ENCODE data around the gene TRAF3.
"Not testable (repeated sequence)": the region's sequence is repeated elsewhere in the genome, so short reads cannot be mapped to it uniquely, and the experiment has no call there.

The TRAF3 gene

DNA sequence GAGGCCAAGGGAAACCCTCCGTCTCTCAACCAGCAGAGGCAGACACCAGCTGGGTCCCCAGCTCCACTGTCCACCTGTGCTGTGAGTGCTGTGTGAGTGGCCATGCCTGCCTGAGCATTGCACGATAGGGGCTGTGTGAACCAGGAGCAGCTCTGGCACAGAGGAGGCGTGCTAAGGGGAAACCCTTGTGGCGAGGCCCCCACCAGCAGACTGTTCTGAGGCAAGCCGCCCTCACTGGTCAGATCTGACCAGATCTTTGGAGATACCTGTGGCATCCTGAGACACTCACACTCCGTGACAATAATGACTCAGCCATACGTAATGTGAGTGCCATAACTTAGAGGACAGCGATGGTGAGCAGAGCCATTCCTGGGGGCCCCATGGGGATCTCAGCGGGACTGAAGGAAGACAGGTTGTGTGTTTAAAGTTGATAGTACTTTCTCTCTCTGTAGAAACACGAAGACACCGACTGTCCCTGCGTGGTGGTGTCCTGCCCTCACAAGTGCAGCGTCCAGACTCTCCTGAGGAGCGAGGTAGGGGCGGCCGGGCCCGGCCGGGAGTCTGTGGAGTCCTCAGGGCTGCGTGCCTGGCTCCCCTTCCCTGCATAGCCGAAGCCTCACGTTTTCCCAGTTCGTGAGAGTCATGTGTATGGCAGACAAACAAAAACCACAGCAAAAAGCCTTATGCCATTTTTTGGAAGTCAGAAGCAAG, 108.6 kb downstream of the TRAF3 start:
- no peak for DNase-seq

GRCh38 chr14:102888748-102889147, 111.5 kb downstream of the TRAF3 start:
- no peak for DNase-seq

- DNase-seq: no peak
These were observed 112.4 kb downstream of the TRAF3 start for GRCh38 chr14:102889615-102890014.

DNA sequence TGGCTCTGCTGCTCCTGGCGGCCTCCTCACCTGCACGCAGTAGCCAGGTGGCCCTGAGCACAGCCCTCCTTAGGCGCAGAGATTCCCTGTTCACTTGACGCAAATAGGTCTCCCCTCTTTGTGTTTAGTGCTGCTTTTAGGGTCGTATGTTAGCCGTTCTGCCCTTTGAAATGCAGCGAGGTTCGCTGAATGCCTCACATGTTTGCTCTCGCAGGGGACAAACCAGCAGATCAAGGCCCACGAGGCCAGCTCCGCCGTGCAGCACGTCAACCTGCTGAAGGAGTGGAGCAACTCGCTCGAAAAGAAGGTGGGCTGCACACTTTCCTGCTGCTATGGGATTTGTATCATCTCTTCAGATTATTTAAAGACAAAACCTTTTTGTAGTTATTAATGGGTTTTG, 113.9 kb downstream of the TRAF3 start:
- no peak for DNase-seq

GRCh38 chr14:102891556-102891955, 114.3 kb downstream of the TRAF3 start:
- DNase-seq: no peak

- DNase-seq: no peak
These were observed 115.4 kb downstream of the TRAF3 start for GRCh38 chr14:102892651-102893050.

DNA sequence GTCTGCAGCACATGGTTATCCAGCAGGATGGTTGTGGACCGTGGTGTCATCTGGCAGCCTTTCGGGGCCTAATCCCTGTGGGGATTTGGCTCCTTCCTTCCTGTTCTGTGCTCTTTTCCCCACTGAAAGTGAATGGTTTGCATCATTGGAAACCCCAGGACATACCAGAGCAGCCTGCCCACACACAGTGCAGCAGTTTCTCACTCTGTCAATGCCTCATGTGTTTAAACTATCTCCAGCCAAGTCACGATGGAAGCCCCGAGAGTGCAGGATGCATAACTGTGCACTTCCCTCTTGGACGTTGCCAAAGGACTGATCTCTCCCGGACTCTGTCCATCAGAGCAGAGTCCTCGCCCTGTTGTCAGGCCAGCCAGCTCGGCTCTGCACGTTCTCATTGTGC, 116.2 kb downstream of the TRAF3 start:
- peak in 2 of 56 donors; percentile 14 to 20 for DNase-seq

GRCh38 chr14:102896735-102897134, 119.5 kb downstream of the TRAF3 start:
- not testable (repeated sequence) for DNase-seq

GRCh38 chr14:102897299-102898027, 120.2 kb downstream of the TRAF3 start:
- DNase-seq: no peak

GRCh38 chr14:102898298-102898697, 121.0 kb downstream of the TRAF3 start:
- DNase-seq: no peak

DNA sequence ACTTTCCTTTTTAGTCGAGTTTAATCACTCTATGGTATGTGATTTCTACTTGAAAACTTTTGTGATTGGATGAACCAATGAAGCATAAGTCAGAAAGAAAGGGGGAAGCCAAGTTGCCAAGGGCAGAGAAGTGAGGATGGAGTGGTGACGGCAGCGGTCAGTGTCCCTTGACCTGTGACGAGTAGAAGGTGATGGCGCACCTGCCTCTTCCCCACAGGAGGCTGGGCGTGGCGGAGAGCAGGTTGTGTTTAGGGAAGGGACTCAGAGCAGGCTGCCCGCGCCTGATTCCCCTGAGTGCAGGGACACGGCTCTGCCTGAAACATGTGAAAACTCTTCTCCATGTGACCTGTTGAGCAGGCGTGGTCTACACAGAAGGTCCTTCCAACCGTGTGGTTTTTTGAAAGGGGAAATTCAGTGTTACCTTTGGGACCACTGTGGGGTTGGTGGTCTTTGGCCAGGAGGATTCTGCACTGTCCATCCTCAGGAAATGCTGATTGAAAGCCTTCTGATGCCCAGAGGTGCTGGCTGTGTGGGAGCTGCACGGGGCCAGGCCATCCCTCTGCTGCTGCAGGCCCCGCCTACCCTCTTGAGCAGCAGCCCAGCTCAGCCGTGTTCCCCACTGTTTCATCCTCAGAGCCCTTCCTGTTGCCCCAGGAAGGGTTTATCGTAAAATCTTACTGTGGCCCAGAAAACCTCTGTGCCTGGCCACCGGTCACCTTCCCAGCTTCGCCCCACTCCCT, 121.7 kb downstream of the TRAF3 start:
- DNase-seq: no peak

- DNase-seq: no peak
These were observed 122.3 kb downstream of the TRAF3 start for GRCh38 chr14:102899516-102899900.

DNA sequence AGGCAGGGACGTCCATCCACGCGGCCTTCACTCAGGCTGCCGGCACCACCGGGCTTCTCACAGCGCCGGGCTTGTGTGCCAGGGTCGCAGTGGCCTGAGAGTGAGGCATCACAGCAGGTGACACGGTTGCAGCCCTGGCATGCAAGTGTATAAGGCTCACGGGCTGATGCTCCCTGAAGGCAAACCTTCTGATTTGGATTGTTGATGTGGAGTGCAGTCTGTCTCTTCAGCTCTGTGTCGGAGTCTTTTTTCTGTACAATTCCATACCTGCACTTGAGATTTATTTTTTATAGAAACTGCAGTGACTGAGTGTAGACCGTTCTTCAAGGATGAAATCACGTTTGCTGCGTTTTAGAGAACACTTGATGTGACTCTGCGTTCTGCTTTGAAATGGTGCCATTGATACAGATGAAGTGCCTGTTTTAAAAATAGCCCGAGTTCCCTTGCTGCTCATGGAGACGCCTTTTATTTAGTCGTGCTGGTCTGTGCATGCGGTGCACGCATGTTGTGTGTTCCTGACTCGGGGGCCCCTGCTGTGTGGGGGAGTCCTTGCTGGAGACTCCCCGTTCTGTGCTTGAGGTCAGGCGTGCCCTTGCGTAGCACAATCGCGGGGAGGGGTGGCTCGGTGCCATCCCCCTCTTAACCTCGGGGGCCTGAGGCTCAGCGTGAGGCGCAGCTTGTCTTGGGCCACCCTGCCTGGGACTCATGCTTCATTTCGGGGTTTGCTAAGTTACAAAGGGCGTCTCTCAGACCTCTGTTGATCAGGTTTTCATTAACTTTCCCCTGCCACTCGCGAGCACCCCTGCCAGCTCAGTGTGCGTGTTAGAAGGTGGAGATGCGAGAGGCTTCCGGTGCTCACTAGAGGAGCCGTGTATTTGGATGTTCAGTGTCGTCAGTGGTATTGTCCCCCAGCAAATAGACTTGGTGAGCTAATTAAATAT, 123.7 kb downstream of the TRAF3 start:
- no peak for DNase-seq

- DNase-seq: no peak
These were observed 124.4 kb downstream of the TRAF3 start for GRCh38 chr14:102901633-102902032.

GRCh38 chr14:102902086-102902485, 124.8 kb downstream of the TRAF3 start:
- no peak for DNase-seq

GRCh38 chr14:102902523-102903247, 125.4 kb downstream of the TRAF3 start:
- DNase-seq: no peak

DNA sequence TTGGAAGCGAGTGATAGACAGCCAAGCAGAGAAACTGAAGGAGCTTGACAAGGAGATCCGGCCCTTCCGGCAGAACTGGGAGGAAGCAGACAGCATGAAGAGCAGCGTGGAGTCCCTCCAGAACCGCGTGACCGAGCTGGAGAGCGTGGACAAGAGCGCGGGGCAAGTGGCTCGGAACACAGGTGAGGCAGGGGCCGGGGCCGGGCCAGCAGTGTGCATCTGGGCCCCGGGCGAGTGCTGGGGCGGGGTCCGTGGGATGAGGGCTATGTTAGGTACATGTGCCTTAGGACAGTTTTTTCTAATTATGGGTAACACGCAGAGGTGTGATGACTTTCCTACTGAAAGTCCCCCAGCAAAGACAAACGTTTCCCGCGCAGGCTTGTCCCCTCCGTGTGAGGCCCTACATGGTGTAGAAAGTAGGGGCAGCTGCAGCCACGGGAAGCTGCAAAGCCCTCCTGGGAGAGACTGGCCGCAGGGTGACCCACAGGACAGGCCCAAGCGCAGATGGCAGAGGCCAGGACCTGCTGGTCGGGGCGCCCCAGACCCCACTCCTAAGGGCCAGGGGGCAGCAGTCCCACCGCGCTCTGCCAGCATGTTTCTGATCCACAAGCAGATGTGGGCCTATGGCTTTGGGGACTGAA, 126.1 kb downstream of the TRAF3 start:
- DNase-seq: no peak

DNA sequence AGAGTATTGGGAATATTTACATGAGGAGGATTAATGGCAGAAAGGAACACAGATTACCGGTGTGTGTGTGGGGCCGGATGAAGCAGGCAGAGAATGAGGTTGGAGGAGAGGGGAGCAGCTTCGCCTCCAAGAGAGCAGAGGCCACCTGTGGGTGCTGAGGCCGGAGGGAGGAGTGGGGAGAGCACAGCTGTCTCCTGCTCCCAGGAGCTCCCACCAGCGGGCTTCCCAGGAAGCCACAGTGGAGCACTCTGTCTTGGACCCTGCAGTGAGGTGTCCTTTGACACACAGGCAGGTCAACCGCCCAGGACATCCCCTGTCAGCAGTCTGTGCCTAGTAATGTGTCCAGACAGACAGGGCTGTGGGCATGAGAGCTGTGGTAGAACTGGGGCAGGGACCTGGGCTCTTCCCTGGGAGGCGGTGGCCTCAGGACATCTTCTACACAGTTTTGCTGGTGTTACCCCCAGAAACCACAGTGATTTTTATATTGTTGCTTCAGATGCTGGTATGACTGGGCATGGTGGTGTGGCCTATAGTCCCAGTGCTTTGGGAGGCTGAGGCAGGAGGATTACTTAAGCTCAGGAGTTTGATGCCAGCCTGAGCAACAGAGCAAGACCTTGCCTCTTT, 126.8 kb downstream of the TRAF3 start:
- DNase-seq: no peak

All from nucleus accumbens (tissue), 56 donors.